HepG2 (cell line): Measurements from ENCODE around the gene PDLIM7. TPM values are rescaled to one million over a fixed set of nuclear protein-coding genes. Genes with fewer than 3 reads are reported as not detected.

Experiments
- TBX2 ChIP-seq: sonication (generic); formaldehyde crosslinking; IDR thresholded peaks from 2 replicates; pipeline ENCODE4 v1.5.0; 2020; ENCODE audit warnings: missing genetic modification reagents, mild to moderate bottlenecking, borderline replicate concordance
- ZBTB1 ChIP-seq: sonication (generic); formaldehyde crosslinking; IDR thresholded peaks from 2 replicates; pipeline ENCODE4 v1.4.0; 2020; ENCODE audit warnings: missing genetic modification reagents, borderline replicate concordance
- polyA plus RNA-seq, 8 experiments: library from polyadenylated mRNA; depleted of rRNA in 3 of 8; stranded (reverse) in 7 of 8; unstranded in 1 of 8; fragments of >200 nt; fragmentation: Illumina TruSeq in 4 of 8; extraction: Trizol in 4 of 8; gene quantifications; 2 replicates each; pipeline versions ENCODE4 v1.2.1 to v1.2.3, GENCODE V29; 2011 to 2016; ENCODE audit warnings: low read depth in 4 of 8, missing spikeins in 1 of 8, mixed read lengths in 1 of 8; ENCODE audit not compliant: insufficient read depth in 1 of 8
- total RNA-seq, 5 experiments: library from RNA; depleted of rRNA; stranded (reverse); fragments of >200 nt; fragmentation: Illumina TruSeq; extraction: Trizol; gene quantifications; 2 replicates each; pipeline ENCODE4 v1.2.3, GENCODE V29; 2016; ENCODE audit warnings: low read depth in 1 of 5
- TF ChIP-seq, protein P1 (sequence below): sonication (generic); formaldehyde crosslinking; IDR thresholded peaks from 2 replicates; pipeline ENCODE4 v1.4.0; 2020; ENCODE audit warnings: missing genetic modification reagents
- TF ChIP-seq, protein P2 (sequence below): fragments of 450-650 bp; IDR thresholded peaks from 2 replicates; pipeline ENCODE4 v1.6.1; 2017; ENCODE audit warnings: mild to moderate bottlenecking
- TF ChIP-seq, protein P3 (sequence below): sonication (generic); formaldehyde crosslinking; IDR thresholded peaks from 2 replicates; pipeline ENCODE4 v1.5.0; 2020; ENCODE audit warnings: missing genetic modification reagents
- TF ChIP-seq, protein P4 (sequence below): sonication (generic); formaldehyde crosslinking; IDR thresholded peaks from 2 replicates; pipeline ENCODE4 v1.8.0; 2022; ENCODE audit warnings: missing genetic modification reagents, mild to moderate bottlenecking, borderline replicate concordance
- TF ChIP-seq, protein P5 (sequence below): sonication (generic); formaldehyde crosslinking; IDR thresholded peaks from 2 replicates; pipeline ENCODE4 v1.4.0; 2020; ENCODE audit warnings: mild to moderate bottlenecking, missing genetic modification reagents

The PDLIM7 gene
- total and polyA plus RNA-seq, 2 of the 13 experiments (the other 11 are each of a cell fraction or from before 2014, with no cell fraction given): 21.1 to 31.3 TPM

DNA sequence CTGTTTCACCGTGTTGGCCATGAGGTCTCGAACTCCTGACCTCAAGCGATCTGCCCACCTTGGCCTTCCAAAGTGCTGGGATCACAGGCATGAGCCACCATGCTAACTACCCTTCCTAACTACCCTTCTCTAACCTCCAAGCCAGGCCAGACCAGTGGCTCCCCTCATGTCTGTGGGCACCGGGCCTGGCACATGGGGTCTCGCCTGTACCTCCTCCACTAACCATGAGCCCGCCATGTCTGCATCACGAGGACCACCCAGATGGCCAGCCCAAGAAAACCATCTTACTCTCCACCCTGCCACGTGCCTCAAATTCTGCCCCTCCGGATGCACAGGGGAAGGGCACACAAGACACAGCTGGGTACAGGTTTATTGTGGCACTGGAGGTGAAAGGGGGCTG, 14.4 kb downstream of the PDLIM7 start (continued):
- TF ChIP-seq, protein P1, sequence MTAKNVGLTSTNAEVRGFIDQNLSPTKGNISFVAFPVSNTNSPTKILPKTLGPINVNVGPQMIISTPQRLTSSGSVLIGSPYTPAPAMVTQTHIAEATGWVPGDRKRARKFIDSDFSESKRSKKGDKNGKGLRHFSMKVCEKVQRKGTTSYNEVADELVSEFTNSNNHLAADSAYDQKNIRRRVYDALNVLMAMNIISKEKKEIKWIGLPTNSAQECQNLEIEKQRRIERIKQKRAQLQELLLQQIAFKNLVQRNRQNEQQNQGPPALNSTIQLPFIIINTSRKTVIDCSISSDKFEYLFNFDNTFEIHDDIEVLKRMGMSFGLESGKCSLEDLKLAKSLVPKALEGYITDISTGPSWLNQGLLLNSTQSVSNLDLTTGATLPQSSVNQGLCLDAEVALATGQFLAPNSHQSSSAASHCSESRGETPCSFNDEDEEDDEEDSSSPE (CRISPR knock-in tag): no peak
- no peak for TF ChIP-seq TBX2 (CRISPR knock-in tag)
- TF ChIP-seq, protein P2, sequence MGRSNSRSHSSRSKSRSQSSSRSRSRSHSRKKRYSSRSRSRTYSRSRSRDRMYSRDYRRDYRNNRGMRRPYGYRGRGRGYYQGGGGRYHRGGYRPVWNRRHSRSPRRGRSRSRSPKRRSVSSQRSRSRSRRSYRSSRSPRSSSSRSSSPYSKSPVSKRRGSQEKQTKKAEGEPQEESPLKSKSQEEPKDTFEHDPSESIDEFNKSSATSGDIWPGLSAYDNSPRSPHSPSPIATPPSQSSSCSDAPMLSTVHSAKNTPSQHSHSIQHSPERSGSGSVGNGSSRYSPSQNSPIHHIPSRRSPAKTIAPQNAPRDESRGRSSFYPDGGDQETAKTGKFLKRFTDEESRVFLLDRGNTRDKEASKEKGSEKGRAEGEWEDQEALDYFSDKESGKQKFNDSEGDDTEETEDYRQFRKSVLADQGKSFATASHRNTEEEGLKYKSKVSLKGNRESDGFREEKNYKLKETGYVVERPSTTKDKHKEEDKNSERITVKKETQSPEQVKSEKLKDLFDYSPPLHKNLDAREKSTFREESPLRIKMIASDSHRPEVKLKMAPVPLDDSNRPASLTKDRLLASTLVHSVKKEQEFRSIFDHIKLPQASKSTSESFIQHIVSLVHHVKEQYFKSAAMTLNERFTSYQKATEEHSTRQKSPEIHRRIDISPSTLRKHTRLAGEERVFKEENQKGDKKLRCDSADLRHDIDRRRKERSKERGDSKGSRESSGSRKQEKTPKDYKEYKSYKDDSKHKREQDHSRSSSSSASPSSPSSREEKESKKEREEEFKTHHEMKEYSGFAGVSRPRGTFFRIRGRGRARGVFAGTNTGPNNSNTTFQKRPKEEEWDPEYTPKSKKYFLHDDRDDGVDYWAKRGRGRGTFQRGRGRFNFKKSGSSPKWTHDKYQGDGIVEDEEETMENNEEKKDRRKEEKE: no peak
- TF ChIP-seq, protein P3, sequence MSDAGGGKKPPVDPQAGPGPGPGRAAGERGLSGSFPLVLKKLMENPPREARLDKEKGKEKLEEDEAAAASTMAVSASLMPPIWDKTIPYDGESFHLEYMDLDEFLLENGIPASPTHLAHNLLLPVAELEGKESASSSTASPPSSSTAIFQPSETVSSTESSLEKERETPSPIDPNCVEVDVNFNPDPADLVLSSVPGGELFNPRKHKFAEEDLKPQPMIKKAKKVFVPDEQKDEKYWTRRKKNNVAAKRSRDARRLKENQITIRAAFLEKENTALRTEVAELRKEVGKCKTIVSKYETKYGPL (CRISPR knock-in tag): no peak
- TF ChIP-seq, protein P4, sequence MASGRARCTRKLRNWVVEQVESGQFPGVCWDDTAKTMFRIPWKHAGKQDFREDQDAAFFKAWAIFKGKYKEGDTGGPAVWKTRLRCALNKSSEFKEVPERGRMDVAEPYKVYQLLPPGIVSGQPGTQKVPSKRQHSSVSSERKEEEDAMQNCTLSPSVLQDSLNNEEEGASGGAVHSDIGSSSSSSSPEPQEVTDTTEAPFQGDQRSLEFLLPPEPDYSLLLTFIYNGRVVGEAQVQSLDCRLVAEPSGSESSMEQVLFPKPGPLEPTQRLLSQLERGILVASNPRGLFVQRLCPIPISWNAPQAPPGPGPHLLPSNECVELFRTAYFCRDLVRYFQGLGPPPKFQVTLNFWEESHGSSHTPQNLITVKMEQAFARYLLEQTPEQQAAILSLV (CRISPR knock-in tag): no peak
- TF ChIP-seq, protein P5, sequence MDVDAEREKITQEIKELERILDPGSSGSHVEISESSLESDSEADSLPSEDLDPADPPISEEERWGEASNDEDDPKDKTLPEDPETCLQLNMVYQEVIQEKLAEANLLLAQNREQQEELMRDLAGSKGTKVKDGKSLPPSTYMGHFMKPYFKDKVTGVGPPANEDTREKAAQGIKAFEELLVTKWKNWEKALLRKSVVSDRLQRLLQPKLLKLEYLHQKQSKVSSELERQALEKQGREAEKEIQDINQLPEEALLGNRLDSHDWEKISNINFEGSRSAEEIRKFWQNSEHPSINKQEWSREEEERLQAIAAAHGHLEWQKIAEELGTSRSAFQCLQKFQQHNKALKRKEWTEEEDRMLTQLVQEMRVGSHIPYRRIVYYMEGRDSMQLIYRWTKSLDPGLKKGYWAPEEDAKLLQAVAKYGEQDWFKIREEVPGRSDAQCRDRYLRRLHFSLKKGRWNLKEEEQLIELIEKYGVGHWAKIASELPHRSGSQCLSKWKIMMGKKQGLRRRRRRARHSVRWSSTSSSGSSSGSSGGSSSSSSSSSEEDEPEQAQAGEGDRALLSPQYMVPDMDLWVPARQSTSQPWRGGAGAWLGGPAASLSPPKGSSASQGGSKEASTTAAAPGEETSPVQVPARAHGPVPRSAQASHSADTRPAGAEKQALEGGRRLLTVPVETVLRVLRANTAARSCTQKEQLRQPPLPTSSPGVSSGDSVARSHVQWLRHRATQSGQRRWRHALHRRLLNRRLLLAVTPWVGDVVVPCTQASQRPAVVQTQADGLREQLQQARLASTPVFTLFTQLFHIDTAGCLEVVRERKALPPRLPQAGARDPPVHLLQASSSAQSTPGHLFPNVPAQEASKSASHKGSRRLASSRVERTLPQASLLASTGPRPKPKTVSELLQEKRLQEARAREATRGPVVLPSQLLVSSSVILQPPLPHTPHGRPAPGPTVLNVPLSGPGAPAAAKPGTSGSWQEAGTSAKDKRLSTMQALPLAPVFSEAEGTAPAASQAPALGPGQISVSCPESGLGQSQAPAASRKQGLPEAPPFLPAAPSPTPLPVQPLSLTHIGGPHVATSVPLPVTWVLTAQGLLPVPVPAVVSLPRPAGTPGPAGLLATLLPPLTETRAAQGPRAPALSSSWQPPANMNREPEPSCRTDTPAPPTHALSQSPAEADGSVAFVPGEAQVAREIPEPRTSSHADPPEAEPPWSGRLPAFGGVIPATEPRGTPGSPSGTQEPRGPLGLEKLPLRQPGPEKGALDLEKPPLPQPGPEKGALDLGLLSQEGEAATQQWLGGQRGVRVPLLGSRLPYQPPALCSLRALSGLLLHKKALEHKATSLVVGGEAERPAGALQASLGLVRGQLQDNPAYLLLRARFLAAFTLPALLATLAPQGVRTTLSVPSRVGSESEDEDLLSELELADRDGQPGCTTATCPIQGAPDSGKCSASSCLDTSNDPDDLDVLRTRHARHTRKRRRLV (CRISPR knock-in tag): no peak
- TF ChIP-seq ZBTB1 (CRISPR knock-in tag): no peak
